HEK293T (cell line): Measurements from ENCODE around the gene TRIM72.

Experiments used
- CTCF ChIA-PET: fragments of 350-600 bp; formaldehyde crosslinking; extraction: SDS; loops from one replicate; lab custom pipeline; 2021; ENCODE audit warnings: antibody characterized with exemption, inconsistent platforms; lab: Yijun Ruan, JAX
- POLR2A ChIA-PET: fragments of 350-600 bp; formaldehyde crosslinking; extraction: SDS; loops from one replicate; lab custom pipeline; 2020; ENCODE audit warnings: antibody characterized with exemption, inconsistent platforms; lab: Yijun Ruan, JAX
- DNase-seq: peaks from one replicate; pipeline ENCODE4 v3.0.0; 2012; ENCODE audit warnings: mixed read lengths; ENCODE audit errors: extremely low spot score
- ARNT ChIP-seq: fragments of 450-650 bp; IDR thresholded peaks from 2 replicates; pipeline ENCODE4 v1.6.1; 2017; ENCODE audit warnings: mild to moderate bottlenecking
- BHLHE40 ChIP-seq: fragments of 450-650 bp; IDR thresholded peaks from 2 replicates; pipeline ENCODE4 v1.6.1; 2016; ENCODE audit warnings: mild to moderate bottlenecking, moderate library complexity, borderline replicate concordance
- CTBP1 ChIP-seq: fragments of 450-650 bp; IDR thresholded peaks from 2 replicates; pipeline ENCODE4 v1.6.1; 2016; ENCODE audit warnings: borderline replicate concordance
- ELF4 ChIP-seq: fragments of 450-650 bp; IDR thresholded peaks from 2 replicates; pipeline ENCODE4 v1.6.1; 2017; ENCODE audit warnings: antibody characterized with exemption
- FOXA1 ChIP-seq: fragments of 450-650 bp; IDR thresholded peaks from 2 replicates; pipeline ENCODE4 v1.6.1; 2016; ENCODE audit warnings: mild to moderate bottlenecking
- FOXK2 ChIP-seq: fragments of 450-650 bp; IDR thresholded peaks from 2 replicates; pipeline ENCODE4 v1.6.1; 2016; ENCODE audit warnings: mild to moderate bottlenecking
- FOXM1 ChIP-seq: fragments of 450-650 bp; IDR thresholded peaks from 2 replicates; pipeline ENCODE4 v1.6.1; 2017; ENCODE audit warnings: mild to moderate bottlenecking, borderline replicate concordance
- HDGF ChIP-seq: fragments of 450-650 bp; IDR thresholded peaks from 2 replicates; pipeline ENCODE4 v1.6.1; 2017; ENCODE audit warnings: antibody characterized with exemption, borderline replicate concordance
- L3MBTL2 ChIP-seq: fragments of 450-650 bp; conservative IDR thresholded peaks from 2 replicates; pipeline ENCODE4 v1.6.1; 2016; ENCODE audit warnings: mild to moderate bottlenecking
- LEF1 ChIP-seq: fragments of 450-650 bp; IDR thresholded peaks from 2 replicates; pipeline ENCODE4 v1.6.1; 2017; ENCODE audit warnings: mild to moderate bottlenecking, borderline replicate concordance
- NFRKB ChIP-seq: fragments of 450-650 bp; IDR thresholded peaks from 2 replicates; pipeline ENCODE4 v1.6.1; 2016; ENCODE audit warnings: mild to moderate bottlenecking, moderate library complexity
- SP1 ChIP-seq: fragments of 450-650 bp; IDR thresholded peaks from 2 replicates; pipeline ENCODE4 v1.6.1; 2017
- SUZ12 ChIP-seq: fragments of 450-650 bp; IDR thresholded peaks from 2 replicates; pipeline ENCODE4 v1.6.1; 2016; ENCODE audit warnings: mild to moderate bottlenecking
- TARDBP ChIP-seq: fragments of 450-650 bp; IDR thresholded peaks from 2 replicates; pipeline ENCODE4 v1.6.1; 2016
- ZNF384 ChIP-seq: fragments of 450-650 bp; IDR thresholded peaks from 2 replicates; pipeline ENCODE4 v1.6.1; 2016
- TF ChIP-seq, protein P1 (sequence below): fragments of 450-650 bp; IDR thresholded peaks from 2 replicates; pipeline ENCODE4 v1.6.1; 2016

TRIM72 gene

DNA sequence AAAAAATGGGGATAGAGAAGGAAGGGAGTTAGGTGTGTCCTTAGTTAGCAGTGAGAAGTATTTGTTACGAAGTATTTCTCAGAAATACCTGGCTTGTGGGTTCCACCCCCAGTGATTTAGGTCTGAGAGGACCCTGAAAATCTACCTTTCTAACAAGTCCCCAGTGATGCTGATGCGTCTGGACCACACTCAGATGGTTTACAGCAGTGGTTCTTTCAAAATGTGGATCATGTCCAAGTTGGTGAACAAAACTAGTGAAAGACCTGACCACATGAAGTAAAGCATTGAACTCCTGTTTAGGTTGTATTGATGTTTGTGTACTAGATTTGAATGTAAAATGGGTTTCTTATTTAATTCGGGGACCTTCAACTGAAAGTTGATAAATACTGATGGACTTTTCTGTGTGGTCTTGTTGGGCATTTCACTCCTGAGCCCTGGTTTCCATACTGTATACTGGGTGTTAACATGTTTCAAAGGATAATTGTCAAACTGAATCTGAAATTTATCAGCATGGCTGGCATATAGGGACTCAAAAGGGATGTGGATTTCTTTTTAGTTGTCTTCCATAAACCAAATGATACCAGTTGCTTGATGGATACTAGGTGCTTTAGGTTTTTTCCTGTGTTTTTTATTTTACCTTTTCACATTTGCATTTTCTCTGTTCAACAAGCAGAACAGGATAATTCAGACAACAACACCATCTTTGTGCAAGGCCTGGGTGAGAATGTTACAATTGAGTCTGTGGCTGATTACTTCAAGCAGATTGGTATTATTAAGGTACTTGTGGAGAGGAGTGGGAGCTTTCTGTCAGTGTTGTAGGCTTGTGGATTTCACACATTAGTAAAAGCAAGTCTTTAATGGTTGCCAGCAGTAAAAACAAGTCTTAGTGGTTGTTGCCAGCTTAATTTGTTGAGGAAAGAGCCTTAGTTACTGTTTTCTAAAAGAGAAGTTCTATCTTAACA, 25.2 kb upstream of the TRIM72 start:
- DNase-seq, result no peak
- ChIA-PET CTCF (no interaction called here), POLR2A (interaction anchor here (1.6 to 1.9 kb wide), 2 partner anchors 9 kb away, joined by 5 to 14 read pairs; partner anchors contain the start of gene FUS)
- TF ChIP-seq FOXK2 (no peak), SP1 (no peak), SUZ12 (no peak), ARNT (no peak), ZNF384 (no peak)

- no peak for DNase-seq
- TF ChIP-seq BHLHE40 (no peak), CTBP1 (no peak), ARNT (no peak), LEF1 (no peak), NFRKB (no peak), FOXA1 (no peak), FOXM1 (no peak), TARDBP (no peak), SP1 (no peak), SUZ12 (no peak), HDGF (no peak), L3MBTL2 (no peak)
- TF ChIP-seq, protein P1, sequence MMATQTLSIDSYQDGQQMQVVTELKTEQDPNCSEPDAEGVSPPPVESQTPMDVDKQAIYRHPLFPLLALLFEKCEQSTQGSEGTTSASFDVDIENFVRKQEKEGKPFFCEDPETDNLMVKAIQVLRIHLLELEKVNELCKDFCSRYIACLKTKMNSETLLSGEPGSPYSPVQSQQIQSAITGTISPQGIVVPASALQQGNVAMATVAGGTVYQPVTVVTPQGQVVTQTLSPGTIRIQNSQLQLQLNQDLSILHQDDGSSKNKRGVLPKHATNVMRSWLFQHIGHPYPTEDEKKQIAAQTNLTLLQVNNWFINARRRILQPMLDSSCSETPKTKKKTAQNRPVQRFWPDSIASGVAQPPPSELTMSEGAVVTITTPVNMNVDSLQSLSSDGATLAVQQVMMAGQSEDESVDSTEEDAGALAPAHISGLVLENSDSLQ, result no peak
- CTCF ChIA-PET, result no interaction called here
- POLR2A ChIA-PET, result interaction anchor here (1.6 to 1.9 kb wide), 2 partner anchors 9 kb away, joined by 5 to 14 read pairs; partner anchors contain the start of gene FUS
Measured at GRCh38 chr16:31189412-31189778, 24.5 kb upstream of the TRIM72 start.

DNA sequence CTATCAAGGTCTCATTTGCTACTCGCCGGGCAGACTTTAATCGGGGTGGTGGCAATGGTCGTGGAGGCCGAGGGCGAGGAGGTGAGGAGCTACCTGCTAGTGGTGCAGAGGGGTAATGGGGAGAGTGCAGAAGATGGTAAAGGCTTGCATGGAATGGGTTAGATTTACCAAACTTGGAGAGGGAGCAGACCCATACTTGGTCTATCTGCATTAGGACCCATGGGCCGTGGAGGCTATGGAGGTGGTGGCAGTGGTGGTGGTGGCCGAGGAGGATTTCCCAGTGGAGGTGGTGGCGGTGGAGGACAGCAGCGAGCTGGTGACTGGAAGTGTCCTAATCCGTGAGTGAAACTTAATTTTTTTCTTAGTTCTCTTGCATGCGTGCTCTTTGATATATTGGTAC, 23.9 kb upstream of the TRIM72 start:
- TF ChIP-seq SP1, result no peak
- TF ChIP-seq, protein P1, result no peak
- TF ChIP-seq NFRKB, result no peak
- no peak for TF ChIP-seq BHLHE40
- no peak for TF ChIP-seq ZNF384
- no peak for TF ChIP-seq LEF1
- ChIA-PET CTCF (no interaction called here), POLR2A (interaction anchor here (1.6 to 1.9 kb wide), 2 partner anchors 8 to 10 kb away, joined by 5 to 14 read pairs; partner anchors contain the start of gene FUS)
- no peak for DNase-seq

- ChIA-PET POLR2A (interaction anchor here (1.9 kb wide), 1 partner anchor 11 kb away, joined by 14 read pairs; the partner anchor contains the start of gene FUS), CTCF (no interaction called here)
- DNase-seq, result no peak
- no peak for TF ChIP-seq ZNF384
- TF ChIP-seq BHLHE40, result no peak
- no peak for TF ChIP-seq SUZ12
- no peak for TF ChIP-seq FOXK2
- no peak for TF ChIP-seq CTBP1
Measured at GRCh38 chr16:31190818-31191444, 23.0 kb upstream of the TRIM72 start.

DNA sequence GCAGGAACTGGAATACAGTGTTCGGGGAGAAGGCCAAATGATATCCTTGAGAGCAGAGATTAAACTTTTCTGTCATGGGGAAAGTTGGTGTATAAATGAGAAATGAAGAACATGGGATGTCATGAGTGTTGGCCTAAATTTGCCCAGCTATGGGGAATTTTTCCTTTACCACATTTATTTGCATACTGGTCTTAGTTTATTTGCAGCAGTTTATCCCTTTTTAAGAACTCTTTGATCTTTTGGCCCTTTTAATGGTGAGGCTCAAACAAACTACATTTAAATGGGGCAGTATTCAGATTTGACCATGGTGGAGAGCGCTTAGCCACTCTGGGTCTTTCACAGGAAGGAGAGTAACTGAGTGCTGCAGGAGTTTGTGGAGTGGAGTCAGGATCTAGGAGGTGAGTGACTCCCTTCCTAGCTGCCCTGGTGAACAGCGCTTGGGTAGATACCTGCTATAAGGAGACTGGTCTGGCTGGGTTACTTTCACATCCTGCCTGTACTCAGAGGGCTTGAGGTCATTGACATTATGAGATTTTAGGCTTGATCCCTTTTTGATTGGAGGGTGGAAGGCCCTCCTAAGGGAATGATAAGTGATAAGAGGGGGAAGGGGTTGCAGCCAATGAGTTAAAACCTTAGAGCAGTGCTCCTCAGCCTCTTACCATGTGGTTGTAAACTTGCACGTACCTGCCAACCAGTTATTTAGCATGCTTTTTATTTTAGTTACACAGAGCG, 22.1 kb upstream of the TRIM72 start:
- ChIA-PET CTCF (no interaction called here), POLR2A (interaction anchor here (0.9 to 2.6 kb wide), 2 partner anchors 12 to 216 kb away, joined by 3 to 13 read pairs; partner anchors contain the start of gene FUS)
- no peak for DNase-seq
- TF ChIP-seq ARNT (no peak), FOXA1 (no peak), ELF4 (no peak), FOXM1 (no peak), L3MBTL2 (no peak), HDGF (no peak), SP1 (no peak), TARDBP (no peak), FOXK2 (no peak), NFRKB (no peak), SUZ12 (no peak), LEF1 (no peak), ZNF384 (no peak)
- TF ChIP-seq, protein P1, result no peak
